ENCODE data around the gene PTGDS. TPM values are rescaled to one million over a fixed set of nuclear protein-coding genes. Genes with fewer than 3 reads are reported as not detected.

Gene PTGDS
- total RNA-seq, 2 donors from 2014 or later = 13.8 to 22.1 TPM

- no peak for DNase-seq
- no peak overlapping the region for H3K27ac Mint-ChIP-seq
- H3K27ac ChIP-seq (ENCODE audit: low read depth, low read length) = no peak overlapping the region
Measured at GRCh38 chr9:136944212-136944518, 33.1 kb upstream of the PTGDS start.

GRCh38 chr9:136944519-136945332 is 32.6 kb upstream of the PTGDS start, which contains the start of the genes C8G and FBXW5:
C8G (plus strand) TSS chr9:136945243; CDS start chr9:136945321, 78 bp downstream.
FBXW5 (minus strand) TSS chr9:136944738; CDS start chr9:136944083, 655 bp downstream.
- DNase-seq = peak; percentile 97
- Histone ChIP-seq H3K9ac (ENCODE audit: extremely low read depth, low read length, poor library complexity, severe bottlenecking) (peak within 1 kb of the TSS; percentile 55), H3K27me3 (ENCODE audit: control insufficient read depth, insufficient read depth, low read length, poor library complexity, severe bottlenecking) (no peaks in the 10 kb centered on the region), H3K4me3 (ENCODE audit: low read length) (peak within 1 kb of the TSS; percentile 81), H3K4me1 (ENCODE audit: control insufficient read depth, insufficient read depth, low read length) (no peaks in the 10 kb centered on the region), H3K27ac (ENCODE audit: low read depth, low read length) (no peak within 1 kb of the TSS), H3K9me3 (ENCODE audit: control insufficient read depth, low read length) (no peaks in the 10 kb centered on the region), H3K36me3 (ENCODE audit: control insufficient read depth, insufficient read depth, low read length) (peaks cover 28% of the 10 kb centered on the region)
- WGBS, 2 experiments (ENCODE audit: insufficient coverage in 1 of 2, insufficient read length in 1 of 2) = 7 to 8% methylated on average over 23 to 74 of the region's 74 CpGs
- no peaks in the 10 kb centered on the region for H3K9me3 Mint-ChIP-seq
- H3K4me1 Mint-ChIP-seq = peaks cover 3% of the 10 kb centered on the region
- peak within 1 kb of the TSS; percentile 76 for H3K27ac Mint-ChIP-seq
- peaks cover 17% of the 10 kb centered on the region for H3K36me3 Mint-ChIP-seq (ENCODE audit: low read depth)
- peak; percentile 99 for TF ChIP-seq CTCF (conservative IDR thresholded peaks at IDR 0.05)
- no peaks in the 10 kb centered on the region for H3K27me3 Mint-ChIP-seq (ENCODE audit: insufficient read depth)
- H3K4me3 Mint-ChIP-seq = peak within 1 kb of the TSS; percentile 63

More at GRCh38 chr9:136944212-136944518, 33.1 kb upstream of the PTGDS start:
- Mint-ChIP-seq H3K36me3 (ENCODE audit: low read depth) (peaks cover 22% of the 10 kb centered on the region), H3K27me3 (ENCODE audit: insufficient read depth) (no peaks in the 10 kb centered on the region), H3K4me1 (peaks cover 3% of the 10 kb centered on the region), H3K4me3 (peak overlapping the region; percentile 63), H3K9me3 (no peaks in the 10 kb centered on the region)
- peak overlapping the region; percentile 81 for H3K4me3 ChIP-seq (ENCODE audit: low read length)
- peak overlapping the region; percentile 55 for H3K9ac ChIP-seq (ENCODE audit: extremely low read depth, low read length, poor library complexity, severe bottlenecking)
- TF ChIP-seq CTCF (conservative IDR thresholded peaks at IDR 0.05) = no peak
- no peaks in the 10 kb centered on the region for H3K9me3 ChIP-seq (ENCODE audit: control insufficient read depth, low read length)
- H3K4me1 ChIP-seq (ENCODE audit: control insufficient read depth, insufficient read depth, low read length) = no peaks in the 10 kb centered on the region
- no peaks in the 10 kb centered on the region for H3K27me3 ChIP-seq (ENCODE audit: control insufficient read depth, insufficient read depth, low read length, poor library complexity, severe bottlenecking)
- 0 to 3% methylated on average over 6 to 45 of the region's 45 CpGs for WGBS, 2 experiments (ENCODE audit: insufficient coverage in 1 of 2, insufficient read length in 1 of 2)
- peaks cover 31% of the 10 kb centered on the region for H3K36me3 ChIP-seq (ENCODE audit: control insufficient read depth, insufficient read depth, low read length)

GRCh38 chr9:136945333-136946227 is 31.7 kb upstream of the PTGDS start:
- peaks cover 3% of the 10 kb centered on the region for H3K4me1 ChIP-seq (ENCODE audit: control insufficient read depth, insufficient read depth, low read length)
- DNase-seq = no peak
- no peaks in the 10 kb centered on the region for H3K27me3 Mint-ChIP-seq (ENCODE audit: insufficient read depth)
- H3K36me3 ChIP-seq (ENCODE audit: control insufficient read depth, insufficient read depth, low read length) = peaks cover 22% of the 10 kb centered on the region
- H3K36me3 Mint-ChIP-seq (ENCODE audit: low read depth) = peaks cover 14% of the 10 kb centered on the region
- no peak overlapping the region for H3K4me3 ChIP-seq (ENCODE audit: low read length)
- H3K27ac Mint-ChIP-seq = no peak overlapping the region
- 90 to 91% methylated on average over 17 to 30 of the region's 30 CpGs for WGBS, 2 experiments (ENCODE audit: insufficient coverage in 1 of 2, insufficient read length in 1 of 2)
- TF ChIP-seq CTCF (conservative IDR thresholded peaks at IDR 0.05) = no peak
- H3K27me3 ChIP-seq (ENCODE audit: control insufficient read depth, insufficient read depth, low read length, poor library complexity, severe bottlenecking) = no peaks in the 10 kb centered on the region
- H3K9me3 ChIP-seq (ENCODE audit: control insufficient read depth, low read length) = no peaks in the 10 kb centered on the region
- no peak overlapping the region for H3K9ac ChIP-seq (ENCODE audit: extremely low read depth, low read length, poor library complexity, severe bottlenecking)
- H3K4me3 Mint-ChIP-seq = no peak overlapping the region
- no peak overlapping the region for H3K27ac ChIP-seq (ENCODE audit: low read depth, low read length)
- H3K4me1 Mint-ChIP-seq = peaks cover 7% of the 10 kb centered on the region
- no peaks in the 10 kb centered on the region for H3K9me3 Mint-ChIP-seq

Measured in endodermal cell (in vitro differentiated cells).